ENCODE measurements around the gene MYOC.

GRCh38 chr1:171663854-171664575 is 11.5 kb upstream of the MYOC start:
- no peak for TF ChIP-seq POLR2A (IDR thresholded peaks at IDR 0.05; ENCODE audit: low read length)
- no peak for TF ChIP-seq GATA1 (IDR thresholded peaks at IDR 0.05; ENCODE audit: low read depth, low read length)

Data from erythroblast (primary cell).